T-helper 2 cell treated with Interferon-gamma antibody and Interleukin-4, amounts not matched to agents 100 ng/mL and 5 ng/mL, for 36 hours (primary cell): Measurements from ENCODE around the gene RAB9B. TPM values are rescaled to one million over a fixed set of nuclear protein-coding genes. Genes with fewer than 3 reads are reported as not detected.

Source experiments
- intact Hi-C: fragments of 100-400 bp; cut with micrococcal nuclease; formaldehyde crosslinking; loops from one replicate; pipeline ENCODE4 v1.15.1; 2023
- total RNA-seq: library from RNA; stranded (reverse); gene quantifications from 2 replicates; pipeline ENCODE4 v1.2.3, GENCODE V29; 2022

The RAB9B gene
- total RNA-seq, 1 donor from 2014 or later: 0.98 TPM

DNA sequence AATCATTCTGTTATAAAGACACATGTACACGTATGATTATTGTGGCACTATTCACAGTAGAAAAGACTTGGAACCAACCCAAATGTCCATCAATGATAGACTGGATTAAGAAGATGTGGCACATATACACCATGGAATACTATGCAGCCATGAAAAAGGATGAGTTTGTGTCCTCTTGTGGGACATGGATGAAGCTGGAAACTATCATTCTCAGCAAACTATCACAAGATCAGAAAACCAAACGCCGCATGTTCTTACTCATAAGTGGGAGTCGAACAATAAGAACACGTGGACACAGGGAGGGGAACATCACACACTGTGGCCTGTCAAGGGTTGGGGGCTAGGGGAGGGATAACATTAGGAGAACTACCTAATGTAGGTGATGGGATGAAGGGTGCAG is 15.0 kb downstream of the RAB9B start:
- intact Hi-C loops: loop anchor here (1.0 to 2.0 kb wide), 3 partner anchors 106 to 284 kb away; partner anchors contain the start of gene TMEM31

- intact Hi-C loops: no loop called here
These were observed 20.2 kb downstream of the RAB9B start for GRCh38 chrX:103811858-103812257.

- intact Hi-C loops: no loop called here
These were observed 25.1 kb downstream of the RAB9B start for GRCh38 chrX:103806862-103807474.

GRCh38 chrX:103805860-103806259 is 26.2 kb downstream of the RAB9B start:
- intact Hi-C loops: no loop called here

GRCh38 chrX:103800318-103800717 is 31.7 kb downstream of the RAB9B start:
- intact Hi-C loops: no loop called here

GRCh38 chrX:103797691-103798090 is 34.4 kb downstream of the RAB9B start:
- intact Hi-C loops: no loop called here

DNA sequence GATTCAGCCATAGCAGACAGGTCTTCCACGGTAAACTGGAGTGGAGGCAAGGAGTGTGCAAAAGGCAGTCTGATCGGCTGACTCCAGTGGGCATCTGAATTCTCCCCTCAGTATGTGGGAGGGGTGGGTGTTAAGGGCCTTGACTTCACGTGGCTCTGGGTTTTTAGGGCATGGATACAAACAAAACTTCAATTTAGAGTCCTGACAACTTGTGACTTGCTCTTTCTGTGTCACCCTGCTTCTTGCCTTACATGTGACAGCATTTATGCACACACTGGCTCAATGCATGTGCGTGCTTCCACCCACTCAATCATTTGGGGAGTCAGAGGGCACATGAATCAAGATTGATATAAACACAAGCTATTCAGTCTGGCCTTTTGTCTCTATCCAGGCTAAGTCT is 37.9 kb downstream of the RAB9B start:
- intact Hi-C loops: no loop called here

GRCh38 chrX:103793545-103793940 is 38.5 kb downstream of the RAB9B start:
- intact Hi-C loops: no loop called here

- intact Hi-C loops: no loop called here
These were observed 39.0 kb downstream of the RAB9B start for GRCh38 chrX:103792916-103793544.

DNA sequence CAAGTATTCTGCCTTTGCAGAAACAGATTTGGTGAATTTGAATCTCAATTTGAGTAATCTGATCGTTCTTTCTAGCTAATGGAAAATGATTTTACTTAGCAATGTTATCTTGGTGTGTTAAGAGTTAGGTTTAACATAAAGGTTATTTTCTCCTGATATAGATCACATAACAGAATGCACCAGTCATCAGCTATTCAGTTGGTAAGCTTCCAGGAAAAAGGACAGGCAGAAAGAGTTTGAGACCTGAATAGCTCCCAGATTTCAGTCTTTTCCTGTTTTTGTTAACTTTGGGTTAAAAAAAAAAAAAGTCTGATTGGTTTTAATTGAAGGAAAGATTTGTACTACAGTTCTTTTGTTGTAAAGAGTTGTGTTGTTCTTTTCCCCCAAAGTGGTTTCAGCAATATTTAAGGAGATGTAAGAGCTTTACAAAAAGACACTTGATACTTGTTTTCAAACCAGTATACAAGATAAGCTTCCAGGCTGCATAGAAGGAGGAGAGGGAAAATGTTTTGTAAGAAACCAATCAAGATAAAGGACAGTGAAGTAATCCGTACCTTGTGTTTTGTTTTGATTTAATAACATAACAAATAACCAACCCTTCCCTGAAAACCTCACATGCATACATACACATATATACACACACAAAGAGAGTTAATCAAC is 40.1 kb downstream of the RAB9B start:
- intact Hi-C loops: no loop called here

DNA sequence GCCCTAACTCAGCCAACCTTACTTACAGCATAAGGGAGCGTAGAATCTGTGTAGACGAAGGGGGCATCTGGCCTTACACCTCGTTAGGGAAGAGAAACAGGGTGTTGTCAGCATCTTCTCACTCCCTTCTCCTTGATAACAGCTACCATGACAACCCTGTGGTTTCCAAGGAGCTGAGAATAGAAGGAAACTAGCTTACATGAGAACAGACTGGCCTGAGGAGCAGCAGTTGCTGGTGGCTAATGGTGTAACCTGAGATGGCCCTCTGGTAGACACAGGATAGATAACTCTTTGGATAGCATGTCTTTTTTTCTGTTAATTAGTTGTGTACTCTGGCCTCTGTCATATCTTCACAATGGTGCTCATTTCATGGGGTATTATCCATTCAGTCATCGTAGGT is 40.8 kb downstream of the RAB9B start:
- intact Hi-C loops: no loop called here

GRCh38 chrX:103789004-103789403 is 43.1 kb downstream of the RAB9B start:
- intact Hi-C loops: no loop called here

DNA sequence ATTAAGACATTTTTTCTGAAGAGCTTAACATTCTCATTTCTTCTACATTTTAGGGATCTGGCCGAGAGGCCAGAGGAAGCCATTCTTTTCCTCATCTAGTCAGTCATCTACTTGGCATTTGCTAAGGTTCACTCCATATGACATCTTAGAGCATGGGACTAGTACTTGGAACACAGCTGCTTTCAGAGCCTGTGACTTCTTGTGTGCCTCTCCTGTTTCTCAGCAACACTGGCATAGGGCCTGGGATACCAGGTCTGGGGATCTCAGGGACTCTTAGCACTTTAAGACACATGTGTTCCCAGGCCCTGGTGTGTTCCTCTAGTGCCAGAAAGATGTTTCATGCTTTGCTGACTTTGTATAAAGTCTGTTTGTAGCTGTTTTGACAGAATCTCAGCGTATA is 48.1 kb downstream of the RAB9B start:
- intact Hi-C loops: no loop called here

- intact Hi-C loops: no loop called here
These were observed 48.9 kb downstream of the RAB9B start for GRCh38 chrX:103783196-103783595.

DNA sequence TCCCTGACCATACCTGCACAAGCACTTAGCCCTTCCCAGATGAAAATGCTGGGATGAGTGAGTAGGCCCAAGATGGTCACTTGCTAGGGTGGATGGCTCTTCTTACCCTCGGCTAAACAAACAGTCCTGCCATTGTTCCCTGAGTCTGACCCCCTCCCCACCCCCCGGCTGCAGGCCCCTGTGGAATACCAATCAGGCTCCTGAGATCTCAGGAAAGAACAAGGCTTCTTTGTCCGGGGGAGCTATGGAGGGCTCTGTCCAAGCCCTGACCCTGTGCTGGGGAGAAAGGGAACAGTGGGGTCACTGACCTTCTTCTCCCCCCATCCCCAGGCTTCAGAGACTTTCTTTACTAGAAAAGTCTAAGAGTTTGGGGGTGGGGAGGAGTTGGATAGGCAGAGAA is 49.4 kb downstream of the RAB9B start:
- intact Hi-C loops: no loop called here

GRCh38 chrX:103781706-103782105 is 50.4 kb downstream of the RAB9B start:
- intact Hi-C loops: no loop called here

DNA sequence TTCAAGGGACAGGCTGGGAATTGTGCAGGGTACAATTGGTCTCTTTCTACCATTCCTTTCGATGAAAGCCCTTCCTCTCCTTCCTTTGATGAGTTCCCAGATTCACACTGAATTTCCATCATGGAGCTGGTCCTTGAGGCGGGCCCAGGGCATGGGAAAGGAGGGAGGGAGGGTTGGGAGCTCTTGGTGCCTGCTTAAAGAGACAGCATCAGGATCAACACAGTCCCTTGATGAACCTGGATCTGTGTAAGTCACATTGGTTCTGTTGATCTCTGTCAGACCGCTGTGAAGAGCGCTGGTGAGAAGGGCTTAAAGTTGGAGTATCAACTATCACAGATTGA is 51.0 kb downstream of the RAB9B start:
- intact Hi-C loops: no loop called here

DNA sequence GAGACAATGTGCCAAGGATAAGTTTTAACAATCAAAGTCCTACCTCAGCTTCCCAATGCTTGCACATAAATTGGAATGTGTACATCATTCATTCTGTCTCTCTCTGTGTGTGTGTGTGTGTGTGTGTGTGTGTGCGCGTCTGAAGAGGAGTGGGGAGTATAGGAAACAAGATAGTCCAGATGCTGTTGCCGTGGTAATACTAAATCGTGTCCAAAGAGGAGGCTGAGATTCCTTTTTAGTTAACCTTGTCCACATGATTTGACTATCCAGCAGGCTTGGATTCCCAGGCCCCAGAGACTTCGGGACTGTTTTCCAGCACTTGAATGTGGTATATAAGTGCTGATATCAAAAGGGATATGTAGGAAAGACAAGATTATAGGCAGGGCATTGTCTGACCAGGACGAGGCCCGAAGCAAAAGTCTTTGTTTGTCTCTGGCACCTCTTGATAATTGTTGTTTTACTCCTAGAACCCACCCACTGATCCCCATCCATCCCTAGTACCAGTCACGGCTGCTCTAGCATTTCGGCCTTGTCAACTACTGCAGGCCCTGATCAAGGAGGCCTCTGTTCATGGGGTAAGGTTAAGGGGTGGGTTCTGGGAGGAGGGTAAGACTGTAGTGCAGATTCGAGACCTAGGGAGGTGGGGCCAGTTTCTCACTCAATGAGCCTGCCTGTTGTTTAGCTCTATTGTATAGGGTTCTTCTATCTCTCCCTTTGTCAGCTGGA is 51.6 kb downstream of the RAB9B start:
- intact Hi-C loops: no loop called here

- intact Hi-C loops: no loop called here
These were observed 52.8 kb downstream of the RAB9B start for GRCh38 chrX:103779141-103779789.

DNA sequence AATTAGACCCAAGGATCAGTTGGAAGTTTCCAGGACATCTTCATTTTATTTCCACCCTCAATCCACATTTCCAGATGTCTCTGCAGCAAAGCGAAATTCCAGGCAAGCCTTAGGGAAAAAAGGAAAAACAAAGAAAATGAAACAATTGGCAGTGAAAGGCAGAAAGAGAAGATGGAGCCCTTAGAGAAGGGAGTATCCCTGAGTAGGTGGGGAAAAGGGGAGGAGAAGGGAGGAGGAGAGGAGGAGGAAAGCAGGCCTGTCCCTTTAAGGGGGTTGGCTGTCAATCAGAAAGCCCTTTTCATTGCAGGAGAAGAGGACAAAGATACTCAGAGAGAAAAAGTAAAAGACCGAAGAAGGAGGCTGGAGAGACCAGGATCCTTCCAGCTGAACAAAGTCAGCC is 55.5 kb downstream of the RAB9B start, which contains the start of gene PLP1:
TSS of gene PLP1 (plus strand) at position 295 of the 400 bp plus-strand sequence. CDS start 156 bp downstream, outside the sequence.
- intact Hi-C loops: no loop called here

DNA sequence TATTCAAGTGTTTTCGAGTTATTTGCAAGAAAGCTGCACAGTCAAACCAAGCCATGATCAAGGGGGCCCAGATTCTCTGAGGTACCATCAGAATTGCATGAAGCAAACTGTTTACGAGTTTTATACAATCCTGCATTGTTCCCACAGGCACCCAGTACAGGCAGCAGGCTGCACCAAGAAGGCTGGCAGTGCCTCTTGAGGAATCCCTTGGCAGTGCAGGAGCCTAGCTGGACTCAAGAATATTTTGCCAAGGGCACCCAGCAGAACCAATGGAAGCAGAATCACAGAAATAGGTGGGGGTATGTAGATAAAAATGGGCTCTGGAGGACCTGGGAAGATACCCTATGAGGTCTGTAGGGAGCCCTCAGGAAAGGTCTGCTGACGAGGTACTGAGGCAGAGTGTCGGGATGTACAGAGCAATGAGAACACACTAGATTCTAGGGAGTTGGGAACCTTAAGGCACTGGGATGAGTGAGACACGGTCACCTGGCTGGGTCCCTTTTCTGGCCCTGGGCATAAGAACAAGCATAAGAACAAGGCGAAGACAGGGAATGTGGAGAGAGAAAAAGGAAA is 57.9 kb downstream of the RAB9B start:
- intact Hi-C loops: no loop called here
